Stimulated activated CD4-positive, alpha-beta T cell treated with anti-CD3 and anti-CD28 coated beads, Interleukin-4, amount 100 ng/mL, for 1 hour (primary cell): ENCODE data around the gene NXPE4.

Source experiments
- DNase-seq: peaks from one replicate; pipeline ENCODE4 v3.0.0-alpha.2; 2020

The NXPE4 gene

DNA sequence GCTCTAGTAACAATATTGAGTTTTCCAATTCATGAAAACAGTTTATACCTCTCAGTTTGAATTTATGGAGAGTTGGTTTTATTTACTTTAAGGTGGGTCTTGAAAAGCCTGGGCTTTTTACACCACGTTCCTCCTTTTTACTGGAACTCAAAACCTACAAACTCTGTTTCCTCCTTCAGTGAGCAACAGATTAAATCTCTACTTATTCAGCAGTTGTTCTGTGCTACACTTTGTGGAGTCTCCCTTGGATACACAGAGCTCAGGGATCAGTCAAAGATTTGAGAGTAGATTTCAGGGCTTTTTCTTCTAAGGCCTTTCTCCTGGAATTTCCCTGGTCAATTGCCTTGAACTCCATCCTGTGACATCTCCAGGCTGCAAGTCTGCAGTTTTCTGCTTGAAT, 39.5 kb downstream of the NXPE4 start:
- DNase-seq: no peak

DNA sequence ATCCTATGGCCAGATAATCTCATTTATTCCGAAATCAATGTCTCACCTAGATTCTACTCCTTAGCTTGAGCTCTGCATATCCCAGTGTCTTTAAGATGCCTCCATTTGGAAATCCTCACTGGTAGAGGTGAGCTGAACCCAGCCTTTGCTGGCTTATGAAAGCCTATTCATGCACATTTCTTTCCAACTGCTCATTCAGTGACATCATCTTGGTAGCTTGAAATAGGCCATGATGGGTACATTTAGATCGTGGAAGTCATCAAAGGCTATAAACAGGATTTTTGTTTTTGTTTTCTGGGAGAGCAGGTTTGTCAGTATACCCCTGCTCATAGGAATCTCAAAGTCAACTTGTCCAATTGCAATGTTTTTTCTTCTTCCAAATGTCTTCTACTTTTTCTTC, 41.9 kb downstream of the NXPE4 start:
- DNase-seq: no peak

- DNase-seq: no peak
Measured at GRCh38 chr11:114551060-114551459, 44.5 kb downstream of the NXPE4 start.

- no peak for DNase-seq
Measured at GRCh38 chr11:114525682-114526081, 69.9 kb downstream of the NXPE4 start.

DNA sequence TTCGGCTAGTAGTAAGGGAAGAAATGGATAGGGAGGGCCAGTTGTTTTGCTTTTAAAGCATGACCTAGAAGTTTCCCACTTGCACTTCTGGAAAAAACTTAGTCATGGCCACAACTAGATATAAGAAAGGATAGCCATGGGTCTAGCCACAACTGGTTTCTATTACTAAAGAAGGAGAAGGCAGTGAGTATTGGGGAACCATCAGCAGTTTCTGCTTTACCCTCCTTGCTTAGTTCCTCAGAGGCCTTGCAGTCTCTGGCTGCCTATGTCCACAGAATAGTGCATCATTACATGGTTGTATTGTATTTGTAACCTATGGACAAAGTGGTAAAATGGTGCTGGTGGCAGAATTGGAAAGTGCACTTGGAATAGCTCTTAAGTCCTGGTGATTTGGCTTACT, 71.5 kb downstream of the NXPE4 start:
- no peak for DNase-seq

DNA sequence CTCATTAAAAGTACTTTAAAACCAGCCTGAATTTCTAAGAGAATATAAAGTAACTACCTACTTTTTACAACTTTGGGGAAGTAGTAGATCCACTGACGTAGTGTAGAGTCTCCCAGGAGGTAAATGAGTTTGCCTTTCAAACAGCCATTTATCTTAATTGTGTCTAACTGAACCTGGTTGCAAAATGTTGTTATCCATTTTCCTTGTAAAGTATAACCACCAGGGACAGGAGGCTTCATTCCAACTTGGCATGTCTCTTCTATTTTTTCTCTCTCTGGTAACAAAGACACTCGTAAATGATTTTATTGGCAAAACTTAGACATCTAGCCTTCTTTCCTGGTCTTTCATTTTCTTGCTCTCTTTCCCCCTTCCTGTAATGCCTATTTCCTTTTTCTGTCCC, 72.8 kb downstream of the NXPE4 start:
- no peak for DNase-seq
